Neural cell (in vitro differentiated cells): ENCODE results near the gene GAS7. TPM values are rescaled to one million over a fixed set of nuclear protein-coding genes. Genes with fewer than 3 reads are reported as not detected.

Source experiments
- H2AFZ ChIP-seq: fragments of 200-600, 300-800 bp; sonication (generic), shearing (Covaris generic); 2 replicates; pipeline ENCODE4 v1.6.0; 2014; ENCODE audit warnings: low read depth, mild to moderate bottlenecking, antibody characterized with exemption, low read length, moderate library complexity
- H3F3A ChIP-seq: fragments of 200-600 bp; shearing (Covaris generic); 2 replicates; pipeline ENCODE4 v1.6.1; 2016; ENCODE audit warnings: mild to moderate bottlenecking, moderate library complexity, mixed read lengths, antibody characterized with exemption, low read length; ENCODE audit not compliant: insufficient read depth, poor library complexity, severe bottlenecking
- H3K27ac ChIP-seq: fragments of 200-600, 300-800 bp; sonication (generic), shearing (Covaris generic); 2 replicates; pipeline ENCODE4 v1.5.1; 2014; ENCODE audit warnings: mild to moderate bottlenecking, low read length, moderate library complexity
- H3K27me3 ChIP-seq: fragments of 300-800, 200-600 bp; sonication (generic), shearing (Covaris generic); 2 replicates; pipeline ENCODE4 v1.6.0; 2014; ENCODE audit warnings: mild to moderate bottlenecking, low read depth, low read length, moderate library complexity; ENCODE audit not compliant: insufficient read depth
- H3K36me3 ChIP-seq: fragments of 300-800, 200-600 bp; sonication (generic), shearing (Covaris generic); 2 replicates; pipeline ENCODE4 v1.5.1; 2014; ENCODE audit warnings: mild to moderate bottlenecking, antibody characterized with exemption, low read length, moderate library complexity; ENCODE audit not compliant: insufficient read depth
- H3K4me2 ChIP-seq: fragments of 300-800, 200-600 bp; sonication (generic), shearing (Covaris generic); 2 replicates; pipeline ENCODE4 v1.6.0; 2014; ENCODE audit warnings: mild to moderate bottlenecking, low read length
- H3K4me3 ChIP-seq: fragments of 300-800, 200-600 bp; sonication (generic), shearing (Covaris generic); 2 replicates; pipeline ENCODE4 v1.5.1; 2014; ENCODE audit warnings: mild to moderate bottlenecking, low read length, moderate library complexity
- H3K79me2 ChIP-seq: fragments of 200-600 bp; shearing (Covaris generic); replicated peaks from 2 replicates; pipeline ENCODE4 v1.6.0; 2014; ENCODE audit warnings: mild to moderate bottlenecking, low read length, moderate library complexity; ENCODE audit not compliant: insufficient read depth
- H3K9ac ChIP-seq: fragments of 300-800, 200-600 bp; sonication (generic), shearing (Covaris generic); 2 replicates; pipeline ENCODE4 v1.6.1; 2016; ENCODE audit warnings: mild to moderate bottlenecking, low read length, mixed read lengths
- H3K9me2 ChIP-seq: fragments of 200-600 bp; shearing (Covaris generic); 2 replicates; pipeline ENCODE4 v1.6.1; 2016; ENCODE audit warnings: mild to moderate bottlenecking, low read length, mixed read lengths; ENCODE audit not compliant: insufficient read depth
- H3K9me3 ChIP-seq: fragments of 200-600, 300-800 bp; sonication (generic), shearing (Covaris generic); 2 replicates; pipeline ENCODE4 v1.6.1; 2016; ENCODE audit warnings: mild to moderate bottlenecking, mixed run types, low read length, moderate library complexity, mixed read lengths
- H4K20me1 ChIP-seq: fragments of 200-600 bp; shearing (Covaris generic); 2 replicates; pipeline ENCODE4 v1.6.1; 2016; ENCODE audit warnings: mild to moderate bottlenecking, mixed run types; ENCODE audit not compliant: insufficient read depth
- EP300 ChIP-seq: fragments of 450-650 bp; conservative IDR thresholded peaks from 2 replicates; pipeline ENCODE4 v1.6.1; 2014; ENCODE audit warnings: antibody characterized with exemption, mild to moderate bottlenecking, moderate library complexity; ENCODE audit not compliant: poor library complexity, severe bottlenecking
- EZH2 ChIP-seq: fragments of 200-600, 300-800 bp; shearing (Covaris generic), sonication (generic); IDR thresholded peaks from 2 replicates; pipeline ENCODE4 v1.6.1; 2014; ENCODE audit warnings: antibody characterized with exemption, low read length, borderline replicate concordance, mild to moderate bottlenecking; ENCODE audit not compliant: insufficient read depth, poor library complexity, severe bottlenecking
- MXI1 ChIP-seq: fragments of 450-650 bp; conservative IDR thresholded peaks from 2 replicates; pipeline ENCODE4 v1.6.1; 2014; ENCODE audit warnings: antibody characterized with exemption, mild to moderate bottlenecking; ENCODE audit not compliant: poor library complexity, severe bottlenecking
- POLR2AphosphoS5 ChIP-seq: IDR thresholded peaks from 2 replicates; pipeline ENCODE4 v1.6.1; 2012
- RAD21 ChIP-seq: fragments of 450-650 bp; conservative IDR thresholded peaks from 2 replicates; pipeline ENCODE4 v1.6.1; 2014; ENCODE audit warnings: antibody characterized with exemption, mild to moderate bottlenecking, moderate library complexity
- SMC3 ChIP-seq: fragments of 450-650 bp; conservative IDR thresholded peaks from 2 replicates; pipeline ENCODE4 v1.6.1; 2014; ENCODE audit warnings: antibody characterized with exemption, mild to moderate bottlenecking, moderate library complexity; ENCODE audit not compliant: poor library complexity
- TAF1 ChIP-seq: IDR thresholded peaks from 2 replicates; pipeline ENCODE4 v1.6.1; 2012; ENCODE audit warnings: low read depth
- polyA minus RNA-seq: library from RNA; depleted of rRNA, polyadenylated mRNA; stranded (reverse); fragments of >200 nt; gene quantifications from 2 replicates; pipeline ENCODE4 v1.2.3, GENCODE V29; 2014
- polyA plus RNA-seq: library from polyadenylated mRNA; depleted of rRNA; stranded (reverse); fragments of >200 nt; gene quantifications from 2 replicates; pipeline ENCODE4 v1.2.3, GENCODE V29; 2014
- TF ChIP-seq, protein P1 (sequence below): IDR thresholded peaks from 2 replicates; pipeline ENCODE4 v1.6.1; 2012; ENCODE audit warnings: borderline replicate concordance
- TF ChIP-seq, protein P2 (sequence below): fragments of 450-650 bp; IDR thresholded peaks from 2 replicates; pipeline ENCODE4 v1.5.1; 2014; ENCODE audit warnings: antibody characterized with exemption, mild to moderate bottlenecking, moderate library complexity; ENCODE audit not compliant: poor library complexity, severe bottlenecking

Gene GAS7
- 23.6 and 30.9 TPM in 2 replicates for polyA plus RNA-seq
- 79.6 and 85.5 TPM in 2 replicates for polyA minus RNA-seq

DNA sequence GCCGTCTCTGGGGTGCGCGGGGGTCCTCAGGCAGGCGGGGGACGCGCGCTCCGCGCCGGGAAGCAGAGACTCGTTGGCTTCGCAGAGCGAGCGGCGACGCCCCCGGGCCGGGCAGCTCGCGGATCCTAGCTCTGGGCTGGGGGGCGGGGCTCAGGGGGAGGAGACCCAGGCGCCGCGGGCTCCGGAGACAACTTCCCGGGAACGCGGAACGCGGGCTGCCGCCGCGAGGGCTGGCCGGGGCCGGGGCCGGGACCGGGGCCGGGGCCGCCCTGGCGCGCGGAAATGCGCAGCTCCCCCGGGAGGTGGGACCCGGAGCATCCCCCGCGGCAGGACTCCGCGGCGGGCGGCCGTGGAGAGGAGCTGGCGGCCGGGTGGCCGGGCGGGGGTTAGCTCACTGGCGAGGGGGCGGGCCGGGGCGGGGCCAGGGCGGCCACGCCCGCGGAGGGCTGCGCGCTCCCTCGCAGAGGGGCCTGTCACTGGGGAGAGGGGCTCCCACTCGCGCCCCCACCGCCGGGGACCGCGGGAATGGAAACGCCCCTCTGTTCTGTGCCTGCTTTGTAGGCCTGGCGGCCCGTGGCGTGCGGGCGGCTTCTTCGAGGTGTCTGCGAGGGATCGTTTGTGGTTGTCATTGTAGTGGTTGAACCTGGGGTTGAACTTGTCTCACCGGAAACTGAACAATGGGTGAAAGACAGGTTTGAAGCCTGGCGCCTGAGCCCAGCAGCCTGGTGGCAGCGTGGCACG, at the start of gene GAS7:
GAS7 (minus strand) TSS at position 98 of the 741 bp plus-strand sequence.
- no peaks in the 10 kb centered on the region for H3K36me3 ChIP-seq
- H2AFZ ChIP-seq: peak within 1 kb of the TSS; percentile 89
- H3K9me2 ChIP-seq: no peaks in the 10 kb centered on the region
- H3F3A ChIP-seq: no peaks in the 10 kb centered on the region
- H3K9ac ChIP-seq: peak within 1 kb of the TSS; percentile 71
- peak within 1 kb of the TSS; percentile 83 for H3K4me3 ChIP-seq
- TF ChIP-seq EP300 (no peak), MXI1 (peak; percentile 17), RAD21 (no peak), TAF1 (no peak), EZH2 (no peak), POLR2AphosphoS5 (no peak), SMC3 (peak; percentile 38)
- TF ChIP-seq, protein P1, sequence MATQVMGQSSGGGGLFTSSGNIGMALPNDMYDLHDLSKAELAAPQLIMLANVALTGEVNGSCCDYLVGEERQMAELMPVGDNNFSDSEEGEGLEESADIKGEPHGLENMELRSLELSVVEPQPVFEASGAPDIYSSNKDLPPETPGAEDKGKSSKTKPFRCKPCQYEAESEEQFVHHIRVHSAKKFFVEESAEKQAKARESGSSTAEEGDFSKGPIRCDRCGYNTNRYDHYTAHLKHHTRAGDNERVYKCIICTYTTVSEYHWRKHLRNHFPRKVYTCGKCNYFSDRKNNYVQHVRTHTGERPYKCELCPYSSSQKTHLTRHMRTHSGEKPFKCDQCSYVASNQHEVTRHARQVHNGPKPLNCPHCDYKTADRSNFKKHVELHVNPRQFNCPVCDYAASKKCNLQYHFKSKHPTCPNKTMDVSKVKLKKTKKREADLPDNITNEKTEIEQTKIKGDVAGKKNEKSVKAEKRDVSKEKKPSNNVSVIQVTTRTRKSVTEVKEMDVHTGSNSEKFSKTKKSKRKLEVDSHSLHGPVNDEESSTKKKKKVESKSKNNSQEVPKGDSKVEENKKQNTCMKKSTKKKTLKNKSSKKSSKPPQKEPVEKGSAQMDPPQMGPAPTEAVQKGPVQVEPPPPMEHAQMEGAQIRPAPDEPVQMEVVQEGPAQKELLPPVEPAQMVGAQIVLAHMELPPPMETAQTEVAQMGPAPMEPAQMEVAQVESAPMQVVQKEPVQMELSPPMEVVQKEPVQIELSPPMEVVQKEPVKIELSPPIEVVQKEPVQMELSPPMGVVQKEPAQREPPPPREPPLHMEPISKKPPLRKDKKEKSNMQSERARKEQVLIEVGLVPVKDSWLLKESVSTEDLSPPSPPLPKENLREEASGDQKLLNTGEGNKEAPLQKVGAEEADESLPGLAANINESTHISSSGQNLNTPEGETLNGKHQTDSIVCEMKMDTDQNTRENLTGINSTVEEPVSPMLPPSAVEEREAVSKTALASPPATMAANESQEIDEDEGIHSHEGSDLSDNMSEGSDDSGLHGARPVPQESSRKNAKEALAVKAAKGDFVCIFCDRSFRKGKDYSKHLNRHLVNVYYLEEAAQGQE: no peak
- TF ChIP-seq, protein P2, sequence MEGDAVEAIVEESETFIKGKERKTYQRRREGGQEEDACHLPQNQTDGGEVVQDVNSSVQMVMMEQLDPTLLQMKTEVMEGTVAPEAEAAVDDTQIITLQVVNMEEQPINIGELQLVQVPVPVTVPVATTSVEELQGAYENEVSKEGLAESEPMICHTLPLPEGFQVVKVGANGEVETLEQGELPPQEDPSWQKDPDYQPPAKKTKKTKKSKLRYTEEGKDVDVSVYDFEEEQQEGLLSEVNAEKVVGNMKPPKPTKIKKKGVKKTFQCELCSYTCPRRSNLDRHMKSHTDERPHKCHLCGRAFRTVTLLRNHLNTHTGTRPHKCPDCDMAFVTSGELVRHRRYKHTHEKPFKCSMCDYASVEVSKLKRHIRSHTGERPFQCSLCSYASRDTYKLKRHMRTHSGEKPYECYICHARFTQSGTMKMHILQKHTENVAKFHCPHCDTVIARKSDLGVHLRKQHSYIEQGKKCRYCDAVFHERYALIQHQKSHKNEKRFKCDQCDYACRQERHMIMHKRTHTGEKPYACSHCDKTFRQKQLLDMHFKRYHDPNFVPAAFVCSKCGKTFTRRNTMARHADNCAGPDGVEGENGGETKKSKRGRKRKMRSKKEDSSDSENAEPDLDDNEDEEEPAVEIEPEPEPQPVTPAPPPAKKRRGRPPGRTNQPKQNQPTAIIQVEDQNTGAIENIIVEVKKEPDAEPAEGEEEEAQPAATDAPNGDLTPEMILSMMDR: peak; percentile 19
- peaks cover under 1% of the 10 kb centered on the region for H3K9me3 ChIP-seq
- no peaks in the 10 kb centered on the region for H3K27me3 ChIP-seq
- no peaks in the 10 kb centered on the region for H3K79me2 ChIP-seq
- H4K20me1 ChIP-seq: no peaks in the 10 kb centered on the region
- H3K4me2 ChIP-seq: peak within 1 kb of the TSS; percentile 44
- peak within 1 kb of the TSS; percentile 28 for H3K27ac ChIP-seq

DNA sequence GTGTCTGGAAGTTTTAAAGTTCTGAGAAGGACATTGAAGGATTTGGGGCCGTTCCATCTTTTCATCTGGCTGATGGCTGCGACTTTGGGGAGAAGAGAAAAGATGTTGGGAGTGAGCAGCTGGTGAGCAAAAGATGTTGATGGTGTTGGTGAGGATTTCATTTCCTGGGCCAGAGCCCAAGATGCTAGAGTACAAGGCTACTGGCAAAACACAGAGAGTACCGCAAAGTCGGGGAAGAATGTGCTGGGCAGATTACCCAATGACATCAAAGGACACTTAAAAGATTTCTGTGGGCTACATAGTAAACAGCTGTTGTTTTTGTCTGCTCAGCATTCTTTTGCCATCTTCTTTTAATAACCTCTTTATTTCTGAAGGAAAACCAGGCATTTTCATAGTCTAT, 49.4 kb upstream of the GAS7 start:
- Histone ChIP-seq H4K20me1 (no peaks in the 10 kb centered on the region), H3K9me2 (no peaks in the 10 kb centered on the region), H3K9me3 (no peaks in the 10 kb centered on the region), H3K9ac (no peak overlapping the region), H2AFZ (no peak overlapping the region), H3F3A (no peaks in the 10 kb centered on the region), H3K79me2 (no peaks in the 10 kb centered on the region), H3K27ac (no peak overlapping the region), H3K36me3 (no peaks in the 10 kb centered on the region), H3K4me2 (no peak overlapping the region), H3K4me3 (no peak overlapping the region), H3K27me3 (no peaks in the 10 kb centered on the region)
- TF ChIP-seq EZH2 (no peak), SMC3 (no peak), TAF1 (no peak)
